ENCODE measurements around the gene RIMS3.
A peak's percentile ranks its signal among the peaks of the same experiment; 100 is the strongest.

Gene RIMS3

DNA sequence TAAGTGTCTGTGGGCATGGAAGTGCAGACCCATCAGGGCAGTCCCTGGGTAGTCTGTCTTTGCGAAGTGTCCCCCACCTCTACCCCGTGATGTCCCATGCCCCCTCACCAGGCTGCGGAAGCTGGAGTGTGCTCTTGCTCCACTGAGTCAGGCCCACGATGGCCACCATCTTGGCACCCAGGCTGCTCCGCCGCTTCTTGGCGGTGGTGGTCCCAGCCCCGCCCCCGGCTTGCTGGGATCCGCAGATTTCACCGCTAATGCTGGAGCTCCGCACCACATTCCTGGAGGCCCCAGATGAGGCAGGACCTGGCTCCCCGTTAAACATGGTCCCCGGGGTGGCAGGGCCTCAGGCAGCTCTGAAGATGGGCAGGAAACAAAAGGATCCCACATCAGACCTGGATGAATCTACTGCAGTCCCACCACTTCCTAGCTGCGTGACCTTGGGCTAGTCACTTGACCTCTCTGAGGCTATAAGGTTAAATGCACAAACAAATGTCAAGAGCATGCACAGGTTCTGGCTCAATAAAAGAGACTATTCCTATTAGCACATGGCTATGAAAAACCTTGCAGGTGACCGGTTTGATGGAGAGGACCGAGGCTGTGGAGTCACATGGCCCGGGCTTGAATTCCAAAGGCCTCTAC, 23.8 kb downstream of the RIMS3 start:
- Histone ChIP-seq H3K27ac (no peak overlapping the region), H3K4me3 (ENCODE audit: low read depth, low read length) (no peak overlapping the region), H3K9me3 (ENCODE audit: severe bottlenecking) (no peaks in the 10 kb centered on the region), H3K27me3 (ENCODE audit: insufficient read depth, low read depth, severe bottlenecking) (no peaks in the 10 kb centered on the region), H3K36me3 (no peaks in the 10 kb centered on the region)
- TF ChIP-seq, protein P1, sequence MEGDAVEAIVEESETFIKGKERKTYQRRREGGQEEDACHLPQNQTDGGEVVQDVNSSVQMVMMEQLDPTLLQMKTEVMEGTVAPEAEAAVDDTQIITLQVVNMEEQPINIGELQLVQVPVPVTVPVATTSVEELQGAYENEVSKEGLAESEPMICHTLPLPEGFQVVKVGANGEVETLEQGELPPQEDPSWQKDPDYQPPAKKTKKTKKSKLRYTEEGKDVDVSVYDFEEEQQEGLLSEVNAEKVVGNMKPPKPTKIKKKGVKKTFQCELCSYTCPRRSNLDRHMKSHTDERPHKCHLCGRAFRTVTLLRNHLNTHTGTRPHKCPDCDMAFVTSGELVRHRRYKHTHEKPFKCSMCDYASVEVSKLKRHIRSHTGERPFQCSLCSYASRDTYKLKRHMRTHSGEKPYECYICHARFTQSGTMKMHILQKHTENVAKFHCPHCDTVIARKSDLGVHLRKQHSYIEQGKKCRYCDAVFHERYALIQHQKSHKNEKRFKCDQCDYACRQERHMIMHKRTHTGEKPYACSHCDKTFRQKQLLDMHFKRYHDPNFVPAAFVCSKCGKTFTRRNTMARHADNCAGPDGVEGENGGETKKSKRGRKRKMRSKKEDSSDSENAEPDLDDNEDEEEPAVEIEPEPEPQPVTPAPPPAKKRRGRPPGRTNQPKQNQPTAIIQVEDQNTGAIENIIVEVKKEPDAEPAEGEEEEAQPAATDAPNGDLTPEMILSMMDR (IDR thresholded peaks at IDR 0.05; ENCODE audit: low read depth, low read length) = no peak
- no peak for DNase-seq

DNA sequence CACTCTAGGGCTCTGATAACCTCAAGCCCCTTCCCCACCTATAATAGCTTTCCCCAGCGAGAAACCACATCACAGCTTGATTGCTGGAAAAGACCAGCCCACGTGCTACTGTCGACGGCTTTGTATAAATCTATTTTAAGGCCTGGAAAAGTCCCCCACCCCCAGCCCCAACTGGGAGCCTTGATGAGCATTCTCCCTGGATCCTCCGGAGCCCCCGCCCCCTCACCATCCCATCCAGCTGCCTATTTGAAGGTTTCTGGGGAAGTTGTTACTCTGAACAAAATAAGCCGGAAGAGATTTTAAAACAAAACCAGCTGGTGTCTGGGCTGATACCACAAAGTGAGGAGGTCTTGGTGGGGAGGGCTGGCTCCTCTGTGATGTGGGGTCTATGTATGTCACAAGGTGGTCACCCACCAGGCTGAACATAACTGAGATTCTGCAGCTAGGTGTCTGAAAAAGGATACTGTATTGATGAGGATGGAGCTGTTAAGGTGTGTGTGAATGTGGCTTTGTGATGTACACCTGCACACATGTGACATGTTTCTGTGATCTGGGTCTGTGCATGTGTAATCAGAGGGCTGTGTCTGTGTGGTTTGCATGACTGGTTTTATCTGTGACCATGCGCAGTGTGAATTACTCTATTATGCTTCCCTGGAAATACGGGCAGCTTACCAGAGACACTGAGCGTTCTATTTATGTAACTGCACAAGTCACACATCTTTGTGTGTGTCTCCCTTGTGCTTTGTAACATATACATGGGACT, 25.0 kb downstream of the RIMS3 start:
- no peaks in the 10 kb centered on the region for H3K9me3 ChIP-seq (ENCODE audit: severe bottlenecking)
- no peaks in the 10 kb centered on the region for H3K27me3 ChIP-seq (ENCODE audit: insufficient read depth, low read depth, severe bottlenecking)
- no peak overlapping the region for H3K4me3 ChIP-seq (ENCODE audit: low read depth, low read length)
- no peaks in the 10 kb centered on the region for H3K36me3 ChIP-seq
- TF ChIP-seq, protein P1 (IDR thresholded peaks at IDR 0.05; ENCODE audit: low read depth, low read length) = no peak
- DNase-seq = peak; percentile 34
- peak overlapping the region; percentile 3 for H3K27ac ChIP-seq

DNA sequence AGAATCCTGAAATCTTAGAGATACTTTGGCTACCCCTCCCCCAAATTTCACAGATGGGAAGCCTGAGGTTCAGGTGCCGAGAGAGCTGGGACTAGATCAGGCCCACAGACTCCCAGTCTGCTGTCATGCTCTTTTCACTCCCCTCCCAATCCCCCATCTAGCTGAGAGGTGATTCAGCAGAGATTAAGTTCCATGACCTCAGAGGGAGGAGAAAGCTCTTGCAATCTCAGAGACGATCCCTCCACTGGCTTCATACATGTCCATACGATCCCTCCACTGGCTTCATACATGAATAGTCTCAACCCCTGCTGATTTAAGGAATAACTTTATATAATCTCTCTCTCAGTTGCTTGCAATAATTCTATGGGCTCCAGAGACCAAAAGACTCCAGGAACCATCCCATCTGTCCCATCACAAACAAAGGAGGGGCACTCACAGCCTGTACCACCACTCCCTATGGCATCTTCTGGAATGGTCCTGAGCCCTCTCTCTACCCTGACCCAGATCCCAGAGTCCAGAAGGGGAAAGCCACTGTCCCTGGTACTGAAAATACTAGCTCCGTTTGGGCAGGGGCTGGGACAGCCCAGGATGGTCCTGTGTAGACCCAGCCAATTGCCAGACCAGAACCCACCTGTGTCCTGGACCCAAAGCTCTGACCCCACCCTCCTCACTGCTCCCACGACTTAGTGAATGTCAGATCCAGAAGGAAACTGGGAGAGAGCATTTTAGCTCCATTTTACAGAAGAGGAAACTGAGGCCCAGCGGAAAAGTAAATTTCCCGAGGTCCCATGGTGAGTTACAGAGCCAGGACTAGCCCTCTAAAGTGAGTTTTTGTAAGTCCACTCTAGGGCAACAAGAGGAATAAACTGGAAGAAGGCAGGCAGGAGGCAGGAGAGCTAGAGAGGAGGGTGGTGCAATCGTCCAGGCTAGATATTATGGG, 27.1 kb downstream of the RIMS3 start:
- Histone ChIP-seq H3K36me3 (no peaks in the 10 kb centered on the region), H3K27ac (peak overlapping the region; percentile 60), H3K9me3 (ENCODE audit: severe bottlenecking) (no peaks in the 10 kb centered on the region), H3K27me3 (ENCODE audit: insufficient read depth, low read depth, severe bottlenecking) (no peaks in the 10 kb centered on the region), H3K4me3 (ENCODE audit: low read depth, low read length) (no peak overlapping the region)
- DNase-seq = peak; percentile 67
- TF ChIP-seq, protein P1 (IDR thresholded peaks at IDR 0.05; ENCODE audit: low read depth, low read length) = no peak

DNA sequence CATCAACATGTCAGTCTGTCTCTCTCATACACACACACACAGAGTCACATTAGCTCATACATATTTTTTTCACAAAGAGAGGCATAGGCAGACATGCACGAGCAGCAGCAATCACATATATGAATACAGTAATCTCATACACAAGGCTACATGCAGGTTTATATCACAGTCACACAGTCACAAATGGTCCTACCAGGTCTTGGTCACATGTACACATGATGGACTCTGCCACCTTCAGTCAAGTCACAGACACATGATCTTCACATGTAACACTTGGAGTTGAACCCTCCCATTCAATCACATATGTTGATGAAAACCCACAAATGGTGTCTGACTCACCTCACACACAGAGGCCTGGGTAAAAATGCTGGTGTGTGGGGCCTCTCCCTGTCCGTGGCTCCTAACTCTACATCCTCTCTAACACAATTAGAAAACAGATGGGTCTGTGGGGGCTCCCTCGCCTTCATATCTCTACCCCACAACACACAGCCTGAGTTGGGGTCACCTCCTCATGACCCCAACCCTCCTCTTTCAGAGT, 27.9 kb downstream of the RIMS3 start:
- Histone ChIP-seq H3K27ac (peak overlapping the region; percentile 60), H3K27me3 (ENCODE audit: insufficient read depth, low read depth, severe bottlenecking) (no peaks in the 10 kb centered on the region), H3K36me3 (no peaks in the 10 kb centered on the region), H3K4me3 (ENCODE audit: low read depth, low read length) (no peak overlapping the region), H3K9me3 (ENCODE audit: severe bottlenecking) (no peaks in the 10 kb centered on the region)
- no peak for DNase-seq
- TF ChIP-seq, protein P1 (IDR thresholded peaks at IDR 0.05; ENCODE audit: low read depth, low read length) = no peak

DNA sequence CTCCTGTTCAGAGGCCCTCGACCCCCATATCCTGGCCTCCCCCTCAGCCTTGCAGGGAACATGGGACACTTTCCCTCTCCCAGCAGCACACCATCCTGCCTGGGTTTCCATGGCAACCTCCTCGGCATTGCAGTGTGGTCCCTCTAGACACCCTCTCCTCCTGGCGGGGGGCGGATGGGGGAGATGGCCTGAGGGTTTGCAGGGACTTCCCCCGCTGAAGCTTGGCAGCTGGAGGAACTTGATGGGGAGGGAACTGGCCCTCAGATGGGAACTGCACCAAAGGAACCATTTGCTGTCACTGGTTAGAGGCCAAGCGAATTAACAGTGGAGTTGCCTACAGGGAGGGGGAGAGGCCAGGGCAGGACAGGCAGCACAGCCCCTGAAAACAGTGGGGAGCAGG, 28.7 kb downstream of the RIMS3 start:
- DNase-seq = no peak
- TF ChIP-seq, protein P1 (IDR thresholded peaks at IDR 0.05; ENCODE audit: low read depth, low read length) = no peak
- Histone ChIP-seq H3K27me3 (ENCODE audit: insufficient read depth, low read depth, severe bottlenecking) (no peaks in the 10 kb centered on the region), H3K27ac (no peak overlapping the region), H3K36me3 (no peaks in the 10 kb centered on the region), H3K4me3 (ENCODE audit: low read depth, low read length) (no peak overlapping the region), H3K9me3 (ENCODE audit: severe bottlenecking) (no peaks in the 10 kb centered on the region)
